ENCODE measurements around the gene RAB14.

RAB14 gene

DNA sequence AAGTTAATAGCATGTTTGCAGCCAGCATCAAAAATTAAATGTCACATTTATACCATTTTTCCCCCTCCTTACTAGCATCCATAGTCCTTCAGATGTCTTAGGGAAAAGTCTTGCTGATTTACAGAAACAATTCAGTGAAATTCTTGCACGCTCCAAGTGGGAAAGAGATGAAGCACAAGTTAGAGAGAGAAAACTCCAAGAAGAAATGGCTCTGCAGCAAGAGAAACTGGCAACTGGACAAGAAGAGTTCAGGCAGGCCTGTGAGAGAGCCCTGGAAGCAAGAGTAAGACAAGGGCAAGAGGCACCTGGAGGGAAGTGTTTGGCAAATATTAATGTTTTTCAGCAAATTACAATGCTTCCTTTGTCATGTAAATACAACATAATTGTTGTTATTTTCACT, 60.4 kb downstream of the RAB14 start:
- peaks cover 19% of the 10 kb centered on the region for H3K4me1 ChIP-seq (ENCODE audit: control insufficient read depth, low read length)
- peaks cover 98% of the 10 kb centered on the region for H3K36me3 ChIP-seq (ENCODE audit: control insufficient read depth, low read length)
- no peaks in the 10 kb centered on the region for H3K27me3 ChIP-seq (ENCODE audit: control insufficient read depth, low read length)
- TF ChIP-seq, protein P1, sequence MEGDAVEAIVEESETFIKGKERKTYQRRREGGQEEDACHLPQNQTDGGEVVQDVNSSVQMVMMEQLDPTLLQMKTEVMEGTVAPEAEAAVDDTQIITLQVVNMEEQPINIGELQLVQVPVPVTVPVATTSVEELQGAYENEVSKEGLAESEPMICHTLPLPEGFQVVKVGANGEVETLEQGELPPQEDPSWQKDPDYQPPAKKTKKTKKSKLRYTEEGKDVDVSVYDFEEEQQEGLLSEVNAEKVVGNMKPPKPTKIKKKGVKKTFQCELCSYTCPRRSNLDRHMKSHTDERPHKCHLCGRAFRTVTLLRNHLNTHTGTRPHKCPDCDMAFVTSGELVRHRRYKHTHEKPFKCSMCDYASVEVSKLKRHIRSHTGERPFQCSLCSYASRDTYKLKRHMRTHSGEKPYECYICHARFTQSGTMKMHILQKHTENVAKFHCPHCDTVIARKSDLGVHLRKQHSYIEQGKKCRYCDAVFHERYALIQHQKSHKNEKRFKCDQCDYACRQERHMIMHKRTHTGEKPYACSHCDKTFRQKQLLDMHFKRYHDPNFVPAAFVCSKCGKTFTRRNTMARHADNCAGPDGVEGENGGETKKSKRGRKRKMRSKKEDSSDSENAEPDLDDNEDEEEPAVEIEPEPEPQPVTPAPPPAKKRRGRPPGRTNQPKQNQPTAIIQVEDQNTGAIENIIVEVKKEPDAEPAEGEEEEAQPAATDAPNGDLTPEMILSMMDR (IDR thresholded peaks at IDR 0.05; ENCODE audit: low read depth, low read length, poor library complexity, severe bottlenecking), result no peak
- TF ChIP-seq EZH2phosphoT487 (IDR thresholded peaks at IDR 0.05; ENCODE audit: borderline replicate concordance, low read length), result no peak
- H4K20me1 ChIP-seq (ENCODE audit: control insufficient read depth, insufficient read depth, low read depth, low read length), result no peaks in the 10 kb centered on the region
- no peaks in the 10 kb centered on the region for H3K9me3 ChIP-seq (ENCODE audit: control insufficient read depth, insufficient read depth, low read length)
- H3K4me2 ChIP-seq (ENCODE audit: low read length), result no peak overlapping the region
- H3K9me2 ChIP-seq (replicated peaks; ENCODE audit: control insufficient read depth, low read length), result no peaks in the 10 kb centered on the region
- H3K79me2 ChIP-seq (ENCODE audit: control insufficient read depth, low read length), result peaks cover 6% of the 10 kb centered on the region; the same call in 1 of the 2 replicates
- H3F3A ChIP-seq (ENCODE audit: control insufficient read depth, insufficient read depth), result no peaks in the 10 kb centered on the region
- H3K27ac ChIP-seq (ENCODE audit: low read depth, low read length), result no peak overlapping the region
- H3K4me3 ChIP-seq (ENCODE audit: low read length), result no peak overlapping the region

DNA sequence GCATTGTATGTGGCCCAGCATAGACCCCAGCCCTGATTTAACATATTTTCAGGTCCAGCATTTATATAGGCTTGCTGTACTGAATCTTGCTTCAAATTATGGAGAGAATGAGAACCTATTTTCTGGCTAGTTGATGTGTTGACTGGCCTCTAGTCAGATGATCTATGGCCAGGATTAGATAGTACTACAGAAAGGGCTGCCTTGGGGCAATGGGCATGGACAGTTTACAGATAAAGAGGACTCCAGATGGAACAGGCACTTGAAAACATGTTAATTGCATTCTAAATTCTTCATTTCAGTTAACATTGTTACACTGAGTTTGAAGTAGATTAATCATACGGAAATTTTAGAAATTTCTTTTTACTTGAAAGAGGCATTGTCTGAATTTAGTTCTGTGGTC, 61.5 kb downstream of the RAB14 start:
- H3K27ac ChIP-seq (ENCODE audit: low read depth, low read length), result no peak overlapping the region
- peaks cover 19% of the 10 kb centered on the region for H3K4me1 ChIP-seq (ENCODE audit: control insufficient read depth, low read length)
- no peaks in the 10 kb centered on the region for H3F3A ChIP-seq (ENCODE audit: control insufficient read depth, insufficient read depth)
- TF ChIP-seq EZH2phosphoT487 (IDR thresholded peaks at IDR 0.05; ENCODE audit: borderline replicate concordance, low read length), result no peak
- TF ChIP-seq, protein P1 (IDR thresholded peaks at IDR 0.05; ENCODE audit: low read depth, low read length, poor library complexity, severe bottlenecking), result no peak
- H3K36me3 ChIP-seq (ENCODE audit: control insufficient read depth, low read length), result peaks cover 97% of the 10 kb centered on the region
- H3K9me3 ChIP-seq (ENCODE audit: control insufficient read depth, insufficient read depth, low read length), result no peaks in the 10 kb centered on the region
- no peaks in the 10 kb centered on the region for H3K9me2 ChIP-seq (replicated peaks; ENCODE audit: control insufficient read depth, low read length)
- H3K4me3 ChIP-seq (ENCODE audit: low read length), result no peak overlapping the region
- H3K27me3 ChIP-seq (ENCODE audit: control insufficient read depth, low read length), result no peaks in the 10 kb centered on the region
- H3K4me2 ChIP-seq (ENCODE audit: low read length), result no peak overlapping the region
- H3K79me2 ChIP-seq (ENCODE audit: control insufficient read depth, low read length), result peaks cover 10% of the 10 kb centered on the region
- no peaks in the 10 kb centered on the region for H4K20me1 ChIP-seq (ENCODE audit: control insufficient read depth, insufficient read depth, low read depth, low read length)

DNA sequence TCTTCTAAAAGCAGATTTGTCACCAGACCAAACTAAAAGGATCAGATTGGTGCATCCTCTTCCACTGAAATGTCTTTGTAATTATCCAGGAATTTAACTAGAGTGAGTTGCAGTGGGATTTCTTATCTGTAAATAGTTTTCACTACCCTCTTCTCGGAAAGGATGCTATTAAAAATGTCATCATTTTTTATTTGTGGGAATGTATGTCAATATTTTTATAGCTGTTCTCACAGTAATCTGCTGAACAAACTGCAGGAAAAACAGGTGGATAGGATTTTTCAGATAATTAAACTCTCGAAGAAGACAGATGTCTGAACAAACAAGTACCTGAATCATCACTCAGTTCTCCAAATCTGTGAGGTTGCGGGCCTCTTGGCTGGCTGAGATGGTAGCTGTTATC, 62.7 kb downstream of the RAB14 start:
- H3K4me2 ChIP-seq (ENCODE audit: low read length), result no peak overlapping the region
- no peak for TF ChIP-seq EZH2phosphoT487 (IDR thresholded peaks at IDR 0.05; ENCODE audit: borderline replicate concordance, low read length)
- TF ChIP-seq, protein P1 (IDR thresholded peaks at IDR 0.05; ENCODE audit: low read depth, low read length, poor library complexity, severe bottlenecking), result no peak
- H3K9me2 ChIP-seq (replicated peaks; ENCODE audit: control insufficient read depth, low read length), result no peaks in the 10 kb centered on the region
- H3K79me2 ChIP-seq (ENCODE audit: control insufficient read depth, low read length), result peaks cover 19% of the 10 kb centered on the region
- H3K27me3 ChIP-seq (ENCODE audit: control insufficient read depth, low read length), result no peaks in the 10 kb centered on the region
- no peaks in the 10 kb centered on the region for H3F3A ChIP-seq (ENCODE audit: control insufficient read depth, insufficient read depth)
- no peak overlapping the region for H3K4me3 ChIP-seq (ENCODE audit: low read length)
- peaks cover 97% of the 10 kb centered on the region for H3K36me3 ChIP-seq (ENCODE audit: control insufficient read depth, low read length)
- H3K9me3 ChIP-seq (ENCODE audit: control insufficient read depth, insufficient read depth, low read length), result no peaks in the 10 kb centered on the region
- 0 out of 2 replicates have a peak overlapping the region, but pooled peaks have one; percentile 3 for H3K27ac ChIP-seq (ENCODE audit: low read depth, low read length)
- peaks cover 19% of the 10 kb centered on the region for H3K4me1 ChIP-seq (ENCODE audit: control insufficient read depth, low read length)
- no peaks in the 10 kb centered on the region for H4K20me1 ChIP-seq (ENCODE audit: control insufficient read depth, insufficient read depth, low read depth, low read length)

Data from DOHH2 (cell line).